NCI-H187 (cell line): ENCODE measurements around the gene SPATA33.
"Not testable (repeated sequence)": the region's sequence is repeated elsewhere in the genome, so short reads cannot be mapped to it uniquely, and the experiment has no call there.

Source experiments
- DNase-seq, 2 experiments: peaks; one replicate each; lab custom pipeline; 2025; lab: John Stamatoyannopoulos, UW

The SPATA33 gene

GRCh38 chr16:89693931-89694783 is 36.5 kb downstream of the SPATA33 start:
- no peak for DNase-seq

GRCh38 chr16:89694784-89695085 is 37.1 kb downstream of the SPATA33 start:
- DNase-seq: not testable (repeated sequence)

DNA sequence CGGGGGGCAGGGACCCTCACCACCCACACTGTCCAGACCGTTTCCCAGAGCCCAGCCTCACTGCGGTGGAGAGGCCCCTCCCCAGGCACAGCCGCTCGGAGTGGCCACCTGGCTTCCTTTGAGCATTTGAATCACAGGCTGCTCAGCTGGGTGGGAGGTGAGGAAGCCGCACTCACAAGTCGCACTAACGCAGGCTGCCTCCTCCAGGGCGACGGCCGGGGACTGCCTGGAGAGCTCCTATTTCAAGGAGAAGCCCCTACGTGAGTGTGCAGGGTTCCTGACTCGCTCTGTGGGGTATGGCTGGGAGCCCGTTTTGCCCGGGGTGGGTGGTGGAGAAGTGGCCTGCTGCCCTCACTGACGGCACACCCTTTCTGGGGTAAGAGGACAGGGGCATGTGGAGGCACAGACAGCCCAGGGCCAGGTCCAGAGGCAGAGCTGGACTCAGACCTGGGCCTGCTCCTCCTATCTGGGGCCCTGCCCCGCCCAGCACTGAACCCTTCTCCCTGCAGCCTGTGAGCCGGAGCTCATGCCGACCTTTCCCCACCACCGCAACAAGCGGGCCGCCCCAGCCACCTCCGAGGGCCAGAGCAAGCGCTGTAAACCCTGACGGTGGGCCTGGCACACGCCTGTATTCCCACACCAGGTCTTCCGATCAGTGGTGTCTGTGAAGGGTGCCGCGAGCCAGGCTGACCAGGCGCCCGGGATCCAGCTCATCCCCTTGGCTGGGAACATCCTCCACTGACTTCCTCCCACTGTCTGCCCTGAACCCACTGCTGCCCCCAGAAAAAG is 37.6 kb downstream of the SPATA33 start:
- DNase-seq: no peak

DNA sequence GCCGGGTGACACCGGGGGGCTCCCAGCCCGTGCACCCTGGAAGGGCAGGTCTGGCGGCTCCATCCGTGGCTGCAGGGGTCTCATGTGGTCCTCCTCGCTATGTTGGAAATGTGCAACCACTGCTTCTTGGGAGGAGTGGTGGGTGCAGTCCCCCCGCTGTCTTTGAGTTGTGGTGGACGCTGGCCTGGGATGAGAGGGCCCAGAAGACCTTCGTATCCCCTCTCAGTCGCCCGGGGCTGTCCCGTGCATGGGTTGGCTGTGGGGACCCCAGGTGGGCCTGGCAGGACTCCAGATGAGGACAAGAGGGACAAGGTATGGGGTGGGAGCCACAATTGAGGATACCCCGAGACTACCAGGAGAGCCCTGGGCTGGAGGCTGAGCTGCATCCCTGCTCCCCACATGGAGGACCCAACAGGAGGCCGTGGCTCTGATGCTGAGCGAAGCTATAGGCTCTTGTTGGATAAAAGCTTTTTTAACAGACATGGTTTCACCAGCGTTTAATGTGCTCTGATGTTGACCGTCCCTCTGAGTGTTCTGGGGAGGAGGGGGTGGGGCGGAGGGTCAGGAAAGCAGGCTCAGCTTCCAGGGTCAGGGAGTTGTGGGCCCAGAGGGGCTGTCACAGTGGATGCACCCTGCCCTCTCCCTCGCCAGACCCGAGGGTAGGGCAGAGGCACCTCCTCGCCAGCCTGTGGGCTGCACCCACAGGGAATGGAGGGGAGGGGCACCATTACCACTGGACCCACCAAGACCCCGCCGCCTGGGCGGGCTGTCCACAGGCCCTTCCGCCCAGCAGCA is 38.4 kb downstream of the SPATA33 start:
- DNase-seq: no peak

DNA sequence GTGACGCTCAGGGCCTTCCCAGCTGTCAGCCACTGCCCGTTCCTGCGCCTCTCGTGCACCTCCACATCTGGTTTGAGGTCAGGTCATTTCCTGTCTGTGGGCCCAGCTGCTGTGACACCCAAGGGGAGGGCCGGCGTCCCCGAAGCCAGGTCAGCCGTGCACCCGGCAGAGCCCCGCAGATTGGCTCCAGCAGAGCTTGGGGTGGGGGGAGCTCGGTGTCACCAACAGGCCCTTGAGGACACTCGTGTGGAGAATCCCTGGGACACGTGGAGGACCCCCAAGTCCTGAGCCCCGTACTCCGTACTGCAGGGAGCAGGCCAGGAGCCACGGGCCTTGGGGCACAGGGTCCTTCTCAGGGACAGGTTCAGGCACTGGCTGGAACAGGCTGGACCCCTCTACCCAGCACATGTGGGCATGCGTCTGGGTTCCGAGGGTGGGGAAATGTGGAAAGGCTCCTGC is 39.1 kb downstream of the SPATA33 start:
- no peak for DNase-seq

- DNase-seq: no peak
Observed at GRCh38 chr16:89697161-89697615, 39.6 kb downstream of the SPATA33 start.

GRCh38 chr16:89697616-89698331 is 40.1 kb downstream of the SPATA33 start:
- DNase-seq: no peak

DNA sequence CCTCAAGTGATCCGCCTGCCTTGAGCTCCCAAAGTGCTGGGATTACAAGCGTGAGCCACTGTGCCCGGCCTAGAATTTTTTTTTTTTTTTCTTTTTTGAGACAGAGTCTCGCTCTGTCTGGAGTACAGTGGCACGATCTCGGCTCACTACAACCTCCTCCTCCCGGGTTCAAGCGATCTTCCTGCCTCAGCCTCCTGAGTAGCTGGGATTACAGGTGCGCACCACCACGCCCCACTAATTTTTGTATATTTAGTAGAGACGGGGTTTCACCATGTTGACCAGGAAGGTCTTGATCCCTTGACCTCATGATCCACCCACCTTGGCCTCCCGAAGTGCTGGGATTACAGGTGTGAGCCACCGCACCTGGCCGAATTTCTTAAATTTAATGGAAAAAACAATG is 41.1 kb downstream of the SPATA33 start:
- DNase-seq: not testable (repeated sequence)

DNA sequence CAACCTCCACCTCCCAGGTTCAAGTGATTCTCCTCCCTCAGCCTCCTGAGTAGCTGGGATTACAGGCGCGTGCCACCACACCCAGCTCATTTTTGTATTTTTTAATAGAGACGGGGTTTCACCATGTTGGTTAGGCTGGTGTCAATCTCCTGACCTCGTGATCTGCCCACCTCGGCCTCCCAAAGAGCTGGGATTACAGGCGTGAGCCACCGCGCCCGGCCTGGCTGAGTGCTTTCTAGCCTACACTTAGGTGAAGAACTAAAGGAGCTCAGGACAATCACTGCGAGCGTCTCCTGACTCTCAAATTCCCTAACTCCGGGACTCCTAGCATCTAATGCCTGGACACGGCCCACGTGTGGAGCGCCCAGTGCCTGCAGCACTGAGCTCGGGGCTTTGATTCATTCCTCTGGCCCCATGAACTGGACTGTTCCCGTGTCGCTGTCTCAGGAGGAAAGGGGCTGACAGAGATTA is 42.0 kb downstream of the SPATA33 start:
- DNase-seq: not testable (repeated sequence)

DNA sequence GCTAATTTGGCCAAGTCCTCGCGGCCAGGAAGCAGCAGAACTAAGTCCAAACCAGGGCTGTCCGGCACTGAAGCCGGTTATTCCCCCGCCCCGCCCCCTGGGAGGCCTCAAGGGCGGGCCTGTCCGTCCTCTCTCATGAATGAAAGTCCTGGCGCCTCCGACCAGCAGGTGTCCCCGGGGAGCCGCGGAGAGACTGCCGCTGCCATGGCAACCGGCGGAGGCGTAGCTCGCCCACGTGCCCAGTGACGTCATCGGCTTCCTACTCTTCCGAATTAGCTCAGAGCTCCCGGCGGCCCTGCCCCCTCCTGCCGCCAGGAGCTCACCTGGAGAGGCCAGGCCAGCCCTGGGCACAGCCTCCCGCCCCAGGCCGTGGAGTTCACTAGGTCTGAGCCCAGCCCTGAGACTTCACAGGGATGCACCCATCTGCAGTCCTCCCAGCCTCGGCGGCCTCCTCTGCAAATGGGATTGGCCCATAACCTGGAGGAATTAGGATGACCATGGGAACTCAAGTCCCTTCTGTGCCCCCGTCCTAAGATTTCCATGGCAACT is 42.5 kb downstream of the SPATA33 start:
- peak; percentile 87 to 94 for DNase-seq

DNA sequence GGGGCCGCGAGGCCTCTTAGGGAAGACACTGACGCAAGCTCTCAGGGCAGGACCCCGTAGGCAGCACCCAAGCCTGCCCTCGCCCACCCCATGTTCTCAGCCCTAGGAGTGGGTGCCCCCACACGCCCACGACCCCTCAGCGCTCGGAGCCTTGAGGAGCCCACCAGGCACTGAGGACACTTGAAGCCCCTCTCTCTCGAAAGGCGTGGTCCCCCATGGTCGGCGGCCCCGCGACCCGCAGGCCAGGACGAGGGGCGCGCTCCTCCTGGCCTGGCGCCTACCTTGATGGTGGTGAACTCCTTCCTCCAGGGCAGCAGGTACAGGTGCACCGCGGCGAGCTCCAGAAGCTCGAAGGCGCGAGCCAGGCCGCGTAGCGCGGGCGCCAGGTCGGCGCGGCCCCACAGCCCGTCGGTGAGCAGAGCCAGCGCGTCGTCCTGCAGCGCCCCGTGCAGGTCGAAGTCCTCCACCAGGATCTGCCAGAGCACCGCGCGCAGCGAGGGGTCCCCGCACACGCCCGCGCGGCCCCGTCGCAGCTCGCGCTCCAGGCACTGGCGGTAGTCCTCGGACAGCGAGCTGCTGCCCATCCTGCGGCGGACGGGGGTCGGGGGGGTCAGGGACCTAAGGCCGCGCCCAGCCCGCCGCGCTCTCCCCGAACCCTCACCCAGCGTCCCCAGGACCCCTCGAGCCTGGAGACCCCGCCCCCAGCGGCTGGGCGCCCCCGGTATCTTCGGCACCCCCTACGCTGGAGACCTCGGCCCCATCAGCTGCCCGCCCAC is 43.2 kb downstream of the SPATA33 start:
- no peak for DNase-seq

- peak; percentile 91 to 92 for DNase-seq
Observed at GRCh38 chr16:89701425-89702406, 44.1 kb downstream of the SPATA33 start, which contains the start of gene SPATA2L. Gene SPATA2L (minus strand): TSS chr16:89701705. CDS start chr16:89701232, 473 bp downstream.

- no peak for DNase-seq
Observed at GRCh38 chr16:89704281-89704680, 46.6 kb downstream of the SPATA33 start.

DNA sequence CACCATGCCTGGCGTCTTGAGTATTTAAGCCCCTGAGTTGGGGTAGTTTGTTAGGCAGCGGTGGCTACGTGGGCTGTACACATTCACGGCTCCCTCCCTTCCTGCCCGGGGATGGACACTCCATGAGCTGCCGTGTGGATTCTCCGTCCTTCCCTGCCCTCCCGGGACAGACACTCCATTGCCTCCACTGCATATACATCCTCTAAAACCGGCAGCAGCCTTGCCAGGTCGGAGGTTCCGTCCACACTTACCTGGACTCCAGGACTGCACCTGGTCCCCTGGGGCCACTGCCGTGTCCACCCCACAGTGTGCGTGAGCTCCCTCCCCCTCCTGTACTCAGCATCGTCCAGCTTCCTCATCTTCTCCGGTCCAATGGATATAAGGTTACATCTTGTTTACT is 47.4 kb downstream of the SPATA33 start:
- DNase-seq: no peak

DNA sequence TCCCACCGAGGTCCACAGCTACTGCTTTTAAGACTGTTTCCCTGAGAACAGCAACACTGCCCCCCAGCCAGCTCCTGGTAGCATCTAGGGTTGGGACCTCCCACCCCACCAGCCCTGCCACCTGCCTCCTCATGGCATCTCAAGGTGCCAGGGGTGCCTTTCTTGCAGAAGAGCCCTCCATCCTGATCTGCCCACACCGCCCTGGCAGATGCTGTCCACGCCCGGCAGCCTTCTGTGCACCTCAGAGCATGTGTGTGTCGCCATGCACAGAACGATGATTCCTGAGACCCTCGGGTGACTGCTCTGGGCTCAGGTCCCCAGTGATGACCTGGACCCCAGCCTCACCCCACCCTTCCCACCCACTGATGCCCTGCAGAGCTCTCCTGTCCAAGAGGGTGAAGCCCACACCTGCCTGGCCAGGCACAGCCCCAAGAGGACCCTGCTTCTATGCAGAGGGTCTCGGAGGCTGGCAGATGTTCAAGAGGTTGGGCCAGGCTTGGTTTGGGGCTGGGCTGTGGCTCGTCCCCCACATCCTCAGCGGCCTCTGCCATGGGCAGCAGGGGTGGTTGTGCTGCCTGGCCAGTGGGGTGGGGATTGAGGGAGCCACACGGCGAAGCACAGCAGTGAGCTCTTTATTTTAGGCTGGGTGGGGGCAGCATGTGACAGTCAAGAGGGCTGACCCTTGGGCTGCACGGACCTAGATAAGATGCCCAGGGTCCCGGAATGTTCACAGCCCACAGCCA is 49.1 kb downstream of the SPATA33 start:
- DNase-seq: no peak

GRCh38 chr16:89707695-89708094 is 50.1 kb downstream of the SPATA33 start:
- DNase-seq: no peak

GRCh38 chr16:89708481-89708931 is 50.9 kb downstream of the SPATA33 start:
- DNase-seq: no peak

DNA sequence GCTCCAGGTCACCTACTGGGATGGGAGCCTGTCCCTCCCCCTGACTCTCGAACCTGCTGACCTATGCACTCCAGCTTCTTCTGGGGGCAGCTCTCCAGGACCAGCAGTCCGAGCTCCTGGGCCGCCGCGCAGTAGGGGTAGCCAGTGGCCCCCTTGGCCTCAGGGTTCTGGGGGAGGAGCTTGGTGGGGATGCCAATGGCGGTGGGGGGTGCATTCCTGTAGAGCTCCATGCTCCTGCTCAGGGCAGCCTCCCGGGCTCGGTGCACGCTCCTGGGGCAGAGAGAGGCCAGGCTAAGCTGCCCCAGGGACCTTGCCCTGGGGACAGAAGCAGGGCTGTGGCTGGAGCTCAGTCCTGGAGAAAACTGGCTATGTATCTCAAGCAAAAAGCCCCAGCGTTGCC is 51.5 kb downstream of the SPATA33 start:
- DNase-seq: no peak
